HG03460 (cell line): Measurements from ENCODE around the gene KCNMB4.
"Not testable (repeated sequence)": the region's sequence is repeated elsewhere in the genome, so short reads cannot be mapped to it uniquely, and the experiment has no call there.

Experiments used
- ATAC-seq: cut with Tn5 transposase; IDR thresholded peaks from one replicate; pipeline ENCODE4 v1.9.1; 2021; ENCODE audit not compliant: unreplicated experiment

The KCNMB4 gene

DNA sequence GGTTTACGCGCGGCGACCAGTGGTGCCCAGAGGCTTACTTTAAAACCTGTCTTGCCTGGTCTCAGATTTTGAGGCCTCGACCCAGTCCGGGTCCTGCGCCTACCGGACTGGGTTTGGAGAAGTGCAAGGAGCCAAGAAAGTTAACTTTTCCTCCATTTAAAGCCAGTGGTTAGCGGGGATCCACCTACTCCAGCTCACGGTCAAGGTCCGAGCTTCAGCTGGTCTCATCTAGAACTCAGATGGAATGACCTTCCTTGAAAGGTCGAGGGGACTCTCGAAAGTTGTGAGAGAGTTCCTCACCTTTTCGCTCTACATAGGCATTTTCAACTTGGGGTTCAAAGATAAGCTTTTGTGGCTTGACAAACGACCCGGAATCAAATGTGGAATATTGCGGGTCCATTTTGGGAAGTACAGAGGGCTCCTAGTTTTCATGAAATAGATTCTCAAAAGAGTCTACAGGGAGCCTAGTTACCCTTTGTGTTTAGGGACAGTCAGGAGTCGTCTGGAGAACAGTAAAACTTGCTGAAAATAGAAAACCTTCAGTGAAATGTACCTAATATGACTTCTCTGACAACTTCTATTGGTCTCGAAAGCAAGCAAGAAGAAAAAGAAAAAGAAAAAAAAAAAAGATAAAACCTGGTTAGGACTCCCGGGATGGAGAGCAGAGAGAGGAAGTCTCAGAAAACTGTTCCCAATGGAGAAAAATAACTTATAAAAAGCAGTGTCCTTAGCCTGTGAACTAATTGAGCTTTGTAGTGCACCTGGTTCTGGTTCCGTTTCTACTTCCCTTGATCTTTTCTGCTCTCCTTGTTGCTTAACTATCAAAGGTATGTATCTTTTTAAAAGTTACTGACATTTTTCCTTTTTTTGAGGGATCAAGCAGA, 1.4 kb downstream of the KCNMB4 start:
- ATAC-seq, result no peak

DNA sequence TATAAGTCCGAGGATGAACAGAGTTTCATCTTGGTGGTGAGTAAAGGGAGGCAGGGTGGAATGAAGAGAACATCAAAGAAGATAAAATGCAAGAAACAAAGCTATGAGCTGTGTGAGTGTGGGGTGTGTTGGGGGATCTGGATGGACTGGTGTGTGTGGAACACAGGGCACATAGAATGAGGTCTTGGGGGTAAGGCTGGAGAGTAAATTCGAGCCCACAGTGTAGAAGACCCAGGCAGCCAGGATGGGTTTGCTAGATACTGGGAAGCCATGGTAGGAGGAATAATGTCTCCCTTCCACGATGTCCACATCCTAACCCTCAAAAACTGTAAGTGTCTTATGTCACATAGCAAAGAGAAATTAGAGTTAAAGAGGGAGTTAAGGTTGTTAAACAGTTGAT, 6.8 kb downstream of the KCNMB4 start:
- no peak for ATAC-seq

GRCh38 chr12:70379846-70380245, 13.8 kb downstream of the KCNMB4 start:
- ATAC-seq, result no peak

GRCh38 chr12:70383484-70383883, 17.4 kb downstream of the KCNMB4 start:
- ATAC-seq, result no peak

GRCh38 chr12:70383886-70384285, 17.8 kb downstream of the KCNMB4 start:
- no peak for ATAC-seq

GRCh38 chr12:70386771-70387170, 20.7 kb downstream of the KCNMB4 start:
- ATAC-seq, result no peak

DNA sequence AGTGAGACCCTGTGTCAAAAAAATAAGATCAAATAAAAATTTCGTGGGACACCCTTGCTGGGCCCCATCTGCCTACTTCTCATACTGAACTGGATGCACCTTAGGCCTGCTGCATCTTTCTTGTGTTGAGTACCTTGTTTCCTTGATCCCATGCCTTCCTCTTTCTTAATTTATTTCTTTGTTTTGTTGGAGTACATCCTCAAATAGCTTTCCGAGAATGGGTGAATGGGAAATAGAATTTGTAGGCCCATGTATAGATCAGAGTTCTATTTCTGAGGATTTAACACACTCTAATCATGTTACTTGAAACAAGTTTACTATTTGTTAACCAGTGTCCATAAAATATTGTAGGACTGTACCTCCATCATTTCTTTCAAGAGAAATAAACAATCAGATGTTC, 23.6 kb downstream of the KCNMB4 start:
- ATAC-seq, result no peak

DNA sequence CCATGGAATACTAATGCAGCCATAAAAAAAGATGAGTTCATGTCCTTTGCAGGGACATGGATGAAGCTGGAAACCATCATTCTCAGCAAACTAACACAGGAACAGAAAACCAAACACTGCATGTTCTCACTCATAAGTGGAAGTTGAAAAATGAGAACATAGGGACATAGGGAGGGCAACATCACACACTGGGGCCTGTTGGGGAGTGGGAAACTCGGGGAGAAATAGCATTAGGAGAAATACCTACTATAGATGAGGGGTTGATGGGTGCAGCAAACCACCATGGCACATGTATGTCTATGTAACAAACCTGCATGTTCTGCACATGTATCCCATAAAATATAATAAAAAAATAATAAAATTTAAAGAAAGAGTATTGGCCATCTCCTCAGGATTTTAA, 26.5 kb downstream of the KCNMB4 start:
- ATAC-seq, result not testable (repeated sequence)

GRCh38 chr12:70393787-70394499, 27.9 kb downstream of the KCNMB4 start:
- ATAC-seq, result no peak

GRCh38 chr12:70398002-70398401, 31.9 kb downstream of the KCNMB4 start:
- ATAC-seq, result no peak

DNA sequence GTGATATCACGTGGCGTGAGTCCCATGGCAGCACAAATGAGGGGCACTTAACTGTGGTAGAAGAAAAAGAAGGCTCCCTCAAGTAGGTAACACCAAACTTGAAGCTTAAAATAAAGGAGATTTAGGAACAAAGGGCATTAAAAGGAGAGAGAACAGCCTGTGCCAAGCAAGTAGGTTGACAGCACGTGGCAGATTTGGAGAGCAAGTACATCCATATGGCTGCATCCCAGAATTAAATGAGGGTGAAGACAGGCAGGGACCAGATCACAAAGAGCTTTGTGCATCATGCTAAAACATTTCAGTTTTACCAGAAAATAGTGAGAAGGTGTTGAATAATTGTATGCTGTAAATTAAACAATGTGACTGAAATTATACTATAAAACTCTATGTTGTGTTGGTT, 32.8 kb downstream of the KCNMB4 start:
- no peak for ATAC-seq

DNA sequence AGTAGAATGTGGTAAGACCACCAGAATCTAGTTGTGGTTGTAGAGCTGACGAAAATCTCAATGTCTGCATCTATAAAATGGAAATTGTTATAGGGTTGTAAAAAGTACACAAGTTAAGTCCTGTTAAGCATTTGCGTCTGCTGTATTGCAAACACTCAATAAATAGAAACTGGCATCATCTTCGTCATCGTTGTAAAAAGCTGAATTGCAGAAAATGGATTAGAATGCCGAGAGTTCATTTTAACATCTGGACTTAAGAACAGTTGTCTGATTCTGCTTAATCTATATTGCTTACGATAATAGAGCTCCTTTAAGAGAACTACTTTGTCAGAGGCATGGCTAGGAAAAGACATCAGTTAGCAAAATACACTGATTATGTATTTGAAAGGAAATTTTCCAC, 33.2 kb downstream of the KCNMB4 start:
- ATAC-seq, result no peak

GRCh38 chr12:70400124-70400523, 34.0 kb downstream of the KCNMB4 start:
- no peak for ATAC-seq

DNA sequence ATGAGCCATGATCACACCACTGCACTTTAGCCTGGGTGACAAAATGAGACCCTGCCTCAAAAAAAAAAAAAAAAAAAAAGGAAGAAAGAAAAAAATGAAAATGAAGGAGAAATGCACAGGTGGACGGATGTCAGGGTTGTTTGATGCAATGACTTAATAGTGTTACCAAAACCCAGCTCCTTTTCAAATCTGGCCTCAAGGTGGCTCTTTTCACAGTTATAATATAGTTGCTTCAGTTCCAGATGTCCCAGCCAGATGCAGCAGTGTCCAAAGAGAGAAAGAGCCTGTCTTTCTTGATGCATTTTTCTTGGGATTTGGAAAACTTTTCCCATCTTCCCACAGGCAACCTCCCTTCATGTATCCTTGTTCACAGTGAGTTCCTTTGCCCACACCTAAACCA, 36.5 kb downstream of the KCNMB4 start:
- no peak for ATAC-seq

DNA sequence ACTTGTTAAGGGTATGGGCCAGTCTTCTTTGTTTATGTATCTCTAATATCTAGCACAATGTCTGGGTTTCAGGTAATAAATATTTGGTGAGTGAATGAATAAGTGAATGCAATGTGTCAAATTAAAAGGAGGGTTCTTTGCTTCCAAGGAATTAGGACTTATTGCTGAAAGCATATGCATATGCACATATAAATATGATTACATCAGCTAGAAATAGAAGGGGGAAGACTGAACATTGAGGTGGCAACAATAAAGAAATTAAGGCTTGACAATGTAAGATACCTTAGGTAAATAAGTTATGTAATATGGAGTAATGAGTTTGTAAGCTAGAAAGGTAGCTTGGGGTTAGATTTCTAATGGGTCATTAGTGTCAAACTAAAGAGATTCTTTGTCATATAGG, 37.7 kb downstream of the KCNMB4 start:
- no peak for ATAC-seq

DNA sequence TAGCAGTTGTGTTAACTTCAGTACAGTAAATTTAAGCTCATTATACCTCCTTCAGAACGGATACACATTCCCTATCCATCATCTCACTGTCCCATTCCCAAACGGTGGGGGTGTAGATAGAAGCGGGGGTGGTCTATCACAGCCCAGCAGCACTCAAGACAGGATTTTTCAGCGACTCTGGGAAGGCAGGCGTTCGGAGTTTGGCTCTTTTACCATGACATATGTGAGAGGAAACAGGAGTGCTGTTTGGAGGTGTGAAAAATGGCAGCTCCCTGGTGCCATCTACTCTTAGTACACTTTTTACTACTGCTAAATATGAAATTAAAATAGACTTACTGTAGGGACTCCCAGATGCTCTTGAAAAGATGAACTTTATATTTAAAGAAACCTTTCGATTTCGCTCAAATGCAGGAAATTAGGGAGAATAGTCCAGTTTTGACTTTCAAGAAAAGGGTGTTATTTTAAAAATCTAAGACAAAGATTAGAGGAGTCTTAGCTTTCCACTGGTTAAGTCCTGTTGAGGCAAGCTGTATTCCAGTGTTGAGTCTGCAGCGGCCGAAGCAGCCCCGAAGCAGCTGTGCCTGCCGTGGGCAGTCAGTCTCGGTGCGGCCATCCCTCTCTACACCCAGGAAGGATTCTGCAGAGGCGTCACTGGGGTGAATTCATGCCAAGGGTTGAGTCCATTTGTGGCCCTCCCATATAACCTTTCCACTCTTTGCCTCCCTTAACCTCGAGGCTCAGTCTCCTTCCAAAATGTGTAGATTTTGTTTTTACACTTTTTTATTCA, 42.1 kb downstream of the KCNMB4 start:
- no peak for ATAC-seq

DNA sequence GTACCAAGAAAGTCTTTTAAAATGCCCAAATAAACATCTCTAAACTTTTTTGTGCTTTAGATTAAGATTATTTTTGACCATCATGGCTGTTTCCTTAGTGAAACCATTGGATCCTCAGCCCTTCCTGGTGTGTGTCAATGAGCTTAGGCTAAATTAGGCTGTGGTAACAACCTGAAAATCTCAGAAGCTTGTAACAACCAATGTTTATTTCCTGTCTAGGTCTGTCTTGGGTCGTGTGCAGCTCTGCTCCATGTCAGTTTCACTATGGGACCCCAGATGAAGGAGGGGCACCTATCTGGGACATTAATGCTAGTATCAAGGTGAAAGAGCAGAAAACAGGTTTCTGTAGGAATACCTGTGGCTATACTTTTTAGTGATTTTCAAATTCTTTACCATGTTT, 49.9 kb downstream of the KCNMB4 start:
- ATAC-seq, result peak; percentile 67

GRCh38 chr12:70417121-70417520, 51.0 kb downstream of the KCNMB4 start:
- no peak for ATAC-seq

- no peak for ATAC-seq
Observed at GRCh38 chr12:70418101-70418500, 52.0 kb downstream of the KCNMB4 start.

DNA sequence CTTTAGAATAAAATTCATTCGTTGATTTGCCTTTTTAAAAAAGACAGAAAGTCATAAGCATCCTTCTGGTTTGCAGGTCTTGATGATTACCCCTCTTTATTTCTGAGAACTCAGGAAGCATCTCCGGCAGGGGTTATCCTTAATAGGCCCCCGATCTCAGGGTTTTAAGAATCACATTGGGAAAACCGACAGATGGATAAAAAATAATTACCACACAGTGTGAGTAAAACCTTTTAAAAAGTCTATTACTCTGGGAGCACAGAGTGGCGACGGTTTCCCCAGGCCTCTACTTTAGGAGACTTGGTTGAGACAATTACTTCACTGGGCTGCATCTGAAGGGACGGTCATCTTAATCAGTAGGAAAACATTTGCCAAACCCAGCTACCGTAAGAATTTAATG, 56.5 kb downstream of the KCNMB4 start:
- ATAC-seq, result no peak

GRCh38 chr12:70426620-70427019, 60.5 kb downstream of the KCNMB4 start:
- no peak for ATAC-seq

DNA sequence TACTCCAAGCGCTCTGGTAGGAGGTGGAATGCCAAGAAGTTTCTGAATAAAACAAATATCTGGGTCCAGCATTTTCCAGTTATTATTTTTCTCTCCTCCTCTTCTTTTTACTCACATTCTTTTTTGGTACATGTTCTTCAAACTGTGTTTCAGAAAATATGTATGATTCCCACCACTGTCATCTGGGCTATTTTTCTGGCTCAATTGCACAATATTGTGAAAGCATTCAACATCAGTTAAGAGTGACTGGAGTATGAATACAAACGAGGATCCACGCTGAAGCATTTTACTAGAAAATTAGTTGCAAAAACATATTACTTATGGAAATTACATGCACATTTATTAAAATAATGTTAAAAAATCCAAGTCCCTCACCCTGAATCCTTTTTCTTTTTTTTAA, 61.5 kb downstream of the KCNMB4 start:
- ATAC-seq, result no peak
